ENCODE measurements around the gene RABL6. TPM values are rescaled to one million over a fixed set of nuclear protein-coding genes. Genes with fewer than 3 reads are reported as not detected.
A peak's percentile ranks its signal among the peaks of the same experiment; 100 is the strongest.

Gene RABL6
- total RNA-seq, 2 donors from 2014 or later, result 159 to 206 TPM

DNA sequence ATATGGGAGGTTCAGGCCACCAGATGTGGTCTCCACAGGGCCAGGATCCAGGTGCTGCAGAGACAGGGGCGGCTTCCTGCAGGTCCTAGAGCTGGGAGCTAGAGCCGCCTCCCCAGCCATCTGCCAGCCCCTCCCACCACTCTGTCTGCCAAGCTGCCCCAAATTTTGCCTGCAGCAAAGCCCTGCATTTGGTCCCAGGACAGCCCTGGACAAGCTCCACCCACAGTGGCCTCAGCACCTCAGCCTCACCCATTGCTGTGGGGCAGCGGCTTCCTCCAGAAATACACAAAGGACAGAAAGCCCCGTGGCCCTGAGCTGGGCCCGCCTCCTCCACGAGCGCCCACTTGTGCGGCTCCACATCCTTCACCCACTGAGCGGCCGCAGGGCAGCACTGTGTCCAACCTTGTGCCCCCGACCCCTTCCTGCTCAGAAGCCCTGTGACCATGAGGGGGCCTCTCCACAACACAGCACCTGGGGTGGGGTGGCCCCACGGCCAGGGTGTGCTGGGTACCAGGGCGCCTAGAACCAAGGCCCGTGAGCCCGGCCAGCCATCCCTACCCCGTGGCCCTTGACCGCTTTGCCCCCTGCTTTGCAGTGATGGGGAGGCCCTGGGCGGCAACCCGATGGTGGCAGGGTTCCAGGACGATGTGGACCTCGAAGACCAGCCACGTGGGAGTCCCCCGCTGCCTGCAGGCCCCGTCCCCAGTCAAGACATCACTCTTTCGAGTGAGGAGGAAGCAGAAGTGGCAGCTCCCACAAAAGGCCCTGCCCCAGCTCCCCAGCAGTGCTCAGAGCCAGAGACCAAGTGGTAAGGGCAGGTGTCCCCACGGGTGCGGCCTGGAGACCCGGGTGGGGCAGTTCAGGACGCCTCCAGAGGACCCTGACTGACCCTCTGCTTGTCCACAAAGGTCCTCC, 30.8 kb downstream of the RABL6 start:
- Histone ChIP-seq H3K9me3 (ENCODE audit: control insufficient read depth, low read length) (no peaks in the 10 kb centered on the region), H3K4me1 (ENCODE audit: control insufficient read depth, insufficient read depth, low read length) (peaks cover 10% of the 10 kb centered on the region), H3K4me3 (ENCODE audit: low read length) (no peak overlapping the region), H3K36me3 (ENCODE audit: control insufficient read depth, insufficient read depth, low read length) (peaks cover 4% of the 10 kb centered on the region), H3K9ac (ENCODE audit: extremely low read depth, low read length, poor library complexity, severe bottlenecking) (no peak overlapping the region), H3K27ac (ENCODE audit: low read depth, low read length) (no peak overlapping the region), H3K27me3 (ENCODE audit: control insufficient read depth, insufficient read depth, low read length, poor library complexity, severe bottlenecking) (no peaks in the 10 kb centered on the region)
- Mint-ChIP-seq H3K4me3 (no peak overlapping the region), H3K27me3 (ENCODE audit: insufficient read depth) (peaks cover 2% of the 10 kb centered on the region), H3K27ac (no peak overlapping the region), H3K9me3 (no peaks in the 10 kb centered on the region), H3K36me3 (ENCODE audit: low read depth) (peaks cover 20% of the 10 kb centered on the region), H3K4me1 (peaks cover 10% of the 10 kb centered on the region)
- DNase-seq, result no peak
- WGBS, 2 experiments (ENCODE audit: insufficient coverage in 1 of 2, insufficient read length in 1 of 2), result 92 to 97% methylated on average over 11 to 29 of the region's 29 CpGs
- TF ChIP-seq, protein P1, sequence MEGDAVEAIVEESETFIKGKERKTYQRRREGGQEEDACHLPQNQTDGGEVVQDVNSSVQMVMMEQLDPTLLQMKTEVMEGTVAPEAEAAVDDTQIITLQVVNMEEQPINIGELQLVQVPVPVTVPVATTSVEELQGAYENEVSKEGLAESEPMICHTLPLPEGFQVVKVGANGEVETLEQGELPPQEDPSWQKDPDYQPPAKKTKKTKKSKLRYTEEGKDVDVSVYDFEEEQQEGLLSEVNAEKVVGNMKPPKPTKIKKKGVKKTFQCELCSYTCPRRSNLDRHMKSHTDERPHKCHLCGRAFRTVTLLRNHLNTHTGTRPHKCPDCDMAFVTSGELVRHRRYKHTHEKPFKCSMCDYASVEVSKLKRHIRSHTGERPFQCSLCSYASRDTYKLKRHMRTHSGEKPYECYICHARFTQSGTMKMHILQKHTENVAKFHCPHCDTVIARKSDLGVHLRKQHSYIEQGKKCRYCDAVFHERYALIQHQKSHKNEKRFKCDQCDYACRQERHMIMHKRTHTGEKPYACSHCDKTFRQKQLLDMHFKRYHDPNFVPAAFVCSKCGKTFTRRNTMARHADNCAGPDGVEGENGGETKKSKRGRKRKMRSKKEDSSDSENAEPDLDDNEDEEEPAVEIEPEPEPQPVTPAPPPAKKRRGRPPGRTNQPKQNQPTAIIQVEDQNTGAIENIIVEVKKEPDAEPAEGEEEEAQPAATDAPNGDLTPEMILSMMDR (conservative IDR thresholded peaks at IDR 0.05), result no peak

DNA sequence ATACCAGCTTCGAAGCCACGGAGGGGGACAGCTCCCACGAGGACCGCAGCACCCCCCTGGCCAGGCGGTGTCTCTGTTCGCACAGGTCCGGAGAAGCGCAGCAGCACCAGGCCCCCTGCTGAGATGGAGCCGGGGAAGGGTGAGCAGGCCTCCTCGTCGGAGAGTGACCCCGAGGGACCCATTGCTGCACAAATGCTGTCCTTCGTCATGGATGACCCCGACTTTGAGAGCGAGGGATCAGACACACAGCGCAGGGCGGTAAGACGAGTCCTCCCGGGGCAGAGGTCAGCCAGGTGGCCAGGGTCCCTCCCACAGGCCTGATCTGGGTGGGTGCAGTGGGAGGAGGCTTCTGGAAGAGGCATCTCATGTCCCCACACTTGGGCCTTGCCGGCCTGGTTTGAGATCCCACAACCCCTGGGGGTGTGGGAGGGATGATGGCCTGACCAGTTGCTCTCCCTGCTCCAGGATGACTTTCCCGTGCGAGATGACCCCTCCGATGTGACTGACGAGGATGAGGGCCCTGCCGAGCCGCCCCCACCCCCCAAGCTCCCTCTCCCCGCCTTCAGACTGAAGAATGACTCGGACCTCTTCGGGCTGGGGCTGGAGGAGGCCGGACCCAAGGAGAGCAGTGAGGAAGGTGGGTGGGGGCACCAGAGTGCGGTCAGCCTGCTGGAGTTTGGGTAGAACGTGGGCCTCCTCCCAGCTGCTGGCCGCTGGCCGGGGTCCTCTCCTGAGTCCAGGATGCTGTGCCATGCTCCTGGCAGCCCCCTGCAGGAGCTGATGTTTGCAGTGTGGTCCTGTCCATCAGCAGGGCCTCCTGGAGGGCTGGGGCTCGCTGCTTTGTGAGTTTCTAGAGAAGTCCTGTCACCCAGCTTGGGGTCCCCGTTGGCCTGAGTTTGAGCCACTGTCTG, 31.7 kb downstream of the RABL6 start:
- Histone ChIP-seq H3K4me1 (ENCODE audit: control insufficient read depth, insufficient read depth, low read length) (peaks cover 10% of the 10 kb centered on the region), H3K9ac (ENCODE audit: extremely low read depth, low read length, poor library complexity, severe bottlenecking) (no peak overlapping the region), H3K36me3 (ENCODE audit: control insufficient read depth, insufficient read depth, low read length) (no peaks in the 10 kb centered on the region), H3K4me3 (ENCODE audit: low read length) (no peak overlapping the region), H3K9me3 (ENCODE audit: control insufficient read depth, low read length) (no peaks in the 10 kb centered on the region), H3K27ac (ENCODE audit: low read depth, low read length) (peak overlapping the region; percentile 44), H3K27me3 (ENCODE audit: control insufficient read depth, insufficient read depth, low read length, poor library complexity, severe bottlenecking) (no peaks in the 10 kb centered on the region)
- Mint-ChIP-seq H3K9me3 (no peaks in the 10 kb centered on the region), H3K27ac (peak overlapping the region; percentile 52), H3K36me3 (ENCODE audit: low read depth) (peaks cover 12% of the 10 kb centered on the region), H3K4me3 (no peak overlapping the region), H3K4me1 (peaks cover 10% of the 10 kb centered on the region), H3K27me3 (ENCODE audit: insufficient read depth) (peaks cover 9% of the 10 kb centered on the region)
- 91 to 96% methylated on average over 13 to 36 of the region's 36 CpGs for WGBS, 2 experiments (ENCODE audit: insufficient coverage in 1 of 2, insufficient read length in 1 of 2)
- TF ChIP-seq, protein P1 (conservative IDR thresholded peaks at IDR 0.05), result no peak
- no peak for DNase-seq

DNA sequence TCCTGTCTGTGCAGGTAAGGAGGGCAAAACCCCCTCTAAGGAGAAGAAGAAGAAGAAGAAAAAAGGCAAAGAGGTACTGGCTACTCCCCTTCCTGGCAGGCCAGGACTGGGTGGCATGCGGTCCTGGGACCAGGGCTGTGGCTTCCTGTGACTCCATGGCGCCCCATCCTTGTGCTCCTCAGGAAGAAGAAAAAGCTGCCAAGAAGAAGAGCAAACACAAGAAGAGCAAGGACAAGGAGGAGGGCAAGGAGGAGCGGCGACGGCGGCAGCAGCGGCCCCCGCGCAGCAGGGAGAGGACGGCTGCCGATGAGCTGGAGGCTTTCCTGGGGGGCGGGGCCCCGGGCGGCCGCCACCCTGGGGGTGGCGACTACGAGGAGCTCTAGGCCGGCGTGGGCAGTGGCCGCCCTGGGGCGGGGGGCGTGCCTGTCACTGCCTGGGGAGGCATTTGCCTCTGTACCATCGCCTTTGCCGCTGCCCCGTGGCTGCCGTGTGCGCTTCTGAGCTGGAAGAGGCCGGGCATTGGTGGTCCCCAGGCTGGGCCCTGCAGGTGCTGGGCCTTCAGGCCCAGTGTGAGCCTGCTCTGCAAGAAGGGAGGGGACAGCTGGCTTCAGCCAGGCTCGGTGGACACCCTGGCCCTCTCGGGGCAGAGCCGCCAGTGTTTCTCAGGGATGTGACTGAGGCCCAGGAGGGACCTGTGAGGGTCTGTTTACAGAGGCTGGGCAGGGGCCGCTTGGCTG, 32.6 kb downstream of the RABL6 start:
- WGBS, 2 experiments (ENCODE audit: insufficient coverage in 1 of 2, insufficient read length in 1 of 2), result 81 to 88% methylated on average over 11 to 32 of the region's 32 CpGs
- DNase-seq, result peak; percentile 55
- H3K4me1 Mint-ChIP-seq, result peaks cover 10% of the 10 kb centered on the region
- H3K4me1 ChIP-seq (ENCODE audit: control insufficient read depth, insufficient read depth, low read length), result peaks cover 10% of the 10 kb centered on the region
- H3K27me3 Mint-ChIP-seq (ENCODE audit: insufficient read depth), result peaks cover 13% of the 10 kb centered on the region
- no peaks in the 10 kb centered on the region for H3K36me3 ChIP-seq (ENCODE audit: control insufficient read depth, insufficient read depth, low read length)
- peaks cover 9% of the 10 kb centered on the region for H3K36me3 Mint-ChIP-seq (ENCODE audit: low read depth)
- H3K9ac ChIP-seq (ENCODE audit: extremely low read depth, low read length, poor library complexity, severe bottlenecking), result no peak overlapping the region
- H3K9me3 ChIP-seq (ENCODE audit: control insufficient read depth, low read length), result no peaks in the 10 kb centered on the region
- TF ChIP-seq, protein P1 (conservative IDR thresholded peaks at IDR 0.05), result no peak
- H3K27ac Mint-ChIP-seq, result peak overlapping the region; percentile 33
- no peaks in the 10 kb centered on the region for H3K27me3 ChIP-seq (ENCODE audit: control insufficient read depth, insufficient read depth, low read length, poor library complexity, severe bottlenecking)
- H3K9me3 Mint-ChIP-seq, result peaks cover 2% of the 10 kb centered on the region
- no peak overlapping the region for H3K4me3 Mint-ChIP-seq
- peak overlapping the region; percentile 44 for H3K27ac ChIP-seq (ENCODE audit: low read depth, low read length)
- no peak overlapping the region for H3K4me3 ChIP-seq (ENCODE audit: low read length)

All from endodermal cell (in vitro differentiated cells).